Measurements from ENCODE around the gene REEP1.

- no peak for TF ChIP-seq EZH2phosphoT487 (IDR thresholded peaks at IDR 0.05; ENCODE audit: insufficient read depth, low read depth)
- no peak for TF ChIP-seq EZH2 (IDR thresholded peaks at IDR 0.05; ENCODE audit: insufficient read depth, poor library complexity, severe bottlenecking)
Observed at GRCh38 chr2:86195808-86196387, 141.5 kb downstream of the REEP1 start.
